ENCODE data around the gene ATP13A3.

- TF ChIP-seq CTCF (conservative IDR thresholded peaks at IDR 0.05; ENCODE audit: low read depth, low read length) = no peak
- no peak for TF ChIP-seq EZH2 (IDR thresholded peaks at IDR 0.05; ENCODE audit: borderline replicate concordance, low read depth, low read length, poor library complexity, severe bottlenecking)
These were observed 17.3 kb upstream of the ATP13A3 start for GRCh38 chr3:194504146-194504545.
